SK-N-SH (cell line): ENCODE measurements around the gene AMMECR1. TPM values are rescaled to one million over a fixed set of nuclear protein-coding genes. Genes with fewer than 3 reads are reported as not detected.

Source experiments
- CTCF ChIA-PET: fragments of 300-600, 350-600 bp; formaldehyde crosslinking; extraction: SDS; loops from one replicate; lab custom pipeline; 2021; lab: Yijun Ruan, JAX
- POLR2A ChIA-PET: fragments of 350-600 bp; sonication (Branson Sonifier 250); formaldehyde crosslinking; extraction: SDS; loops from one replicate; lab custom pipeline; 2020; ENCODE audit warnings: antibody characterized with exemption, inconsistent platforms; lab: Yijun Ruan, JAX
- DNase-seq: peaks from one replicate; pipeline ENCODE4 v3.0.0; 2012
- H2AFZ ChIP-seq: fragments of 200-600 bp; sonication (generic); 2 replicates; pipeline ENCODE4 v1.8.1; 2016; ENCODE audit warnings: antibody characterized with exemption, mild to moderate bottlenecking, low read depth
- H3F3A ChIP-seq: fragments of 200-600 bp; sonication (generic); replicated peaks from 2 replicates; pipeline ENCODE3; 2016; ENCODE audit warnings: antibody characterized with exemption, mild to moderate bottlenecking; ENCODE audit not compliant: insufficient read depth
- H3K27ac ChIP-seq, 2 experiments: fragments of 200-500 bp in 1 of 2; fragments of 200-600 bp in 1 of 2; sonication (Bioruptor generic) in 1 of 2; sonication (generic), shearing (Covaris generic) in 1 of 2; 2 replicates each; pipeline versions ENCODE4 v1.5.1 to v1.6.1; 2014 to 2016; ENCODE audit warnings: low read depth in 2 of 2, inconsistent platforms in 1 of 2, low read length in 1 of 2, mild to moderate bottlenecking in 1 of 2, mixed read lengths in 1 of 2
- H3K27me3 ChIP-seq: fragments of 200-600 bp; sonication (generic), shearing (Covaris generic); 2 replicates; pipeline ENCODE4 v1.6.1; 2016; ENCODE audit warnings: mixed run types; ENCODE audit not compliant: insufficient read depth
- H3K36me3 ChIP-seq, 2 experiments: fragments of 200-500 bp in 1 of 2; fragments of 200-600 bp in 1 of 2; sonication (Bioruptor generic) in 1 of 2; sonication (generic) in 1 of 2; replicated peaks in 1 of 2; 2 replicates each; pipeline versions ENCODE3 to v1.5.1; 2014 to 2016; ENCODE audit warnings: low read length in 1 of 2, mild to moderate bottlenecking in 1 of 2; ENCODE audit not compliant: insufficient read depth in 2 of 2, control insufficient read depth in 1 of 2
- H3K4me1 ChIP-seq, 2 experiments: fragments of 200-500 bp in 1 of 2; fragments of 200-600 bp in 1 of 2; sonication (Bioruptor generic) in 1 of 2; sonication (generic), shearing (Covaris generic) in 1 of 2; 2 replicates each; pipeline versions ENCODE4 v1.5.1 to v1.6.1; 2014 to 2016; ENCODE audit warnings: low read depth in 1 of 2, low read length in 1 of 2, mixed run types in 1 of 2; ENCODE audit not compliant: insufficient read depth in 2 of 2, control insufficient read depth in 1 of 2
- H3K4me2 ChIP-seq: fragments of 200-600 bp; sonication (generic), shearing (Covaris generic); 2 replicates; pipeline ENCODE4 v1.6.1; 2017; ENCODE audit warnings: mixed run types
- H3K4me3 ChIP-seq, 2 experiments: fragments of 200-500 bp in 1 of 2; fragments of 200-600 bp in 1 of 2; sonication (Bioruptor generic) in 1 of 2; sonication (generic), shearing (Covaris generic) in 1 of 2; 2 replicates each; pipeline versions ENCODE4 v1.5.1 to v1.8.1; 2014 to 2016; ENCODE audit warnings: low read depth in 2 of 2, inconsistent platforms in 1 of 2, low read length in 1 of 2, mild to moderate bottlenecking in 1 of 2, mixed read lengths in 1 of 2, moderate library complexity in 1 of 2
- H3K79me2 ChIP-seq: fragments of 200-600 bp; sonication (generic); 2 replicates; pipeline ENCODE4 v1.8.1; 2017; ENCODE audit warnings: mild to moderate bottlenecking; ENCODE audit not compliant: insufficient read depth
- H3K9ac ChIP-seq: fragments of 200-600 bp; sonication (generic); 2 replicates; pipeline ENCODE4 v1.6.1; 2017; ENCODE audit warnings: mixed run types
- H3K9me2 ChIP-seq: fragments of 200-600 bp; sonication (generic); 2 replicates; pipeline ENCODE4 v1.6.1; 2017; ENCODE audit warnings: mixed run types
- H3K9me3 ChIP-seq: fragments of 200-600 bp; sonication (generic); 2 replicates; pipeline ENCODE4 v1.6.1; 2017; ENCODE audit warnings: mixed run types, mild to moderate bottlenecking, moderate library complexity
- H4K20me1 ChIP-seq: fragments of 200-600 bp; sonication (generic); 2 replicates; pipeline ENCODE4 v1.6.1; 2017; ENCODE audit warnings: mild to moderate bottlenecking, mixed run types; ENCODE audit not compliant: insufficient read depth
- CTCF ChIP-seq: fragments of 200-600 bp; sonication (generic); IDR thresholded peaks from 2 replicates; pipeline ENCODE4 v1.6.1; 2017; ENCODE audit warnings: antibody characterized with exemption, mild to moderate bottlenecking, moderate library complexity
- ELF1 ChIP-seq: IDR thresholded peaks from 2 replicates; pipeline ENCODE4 v1.4.0; 2012
- EP300 ChIP-seq, 2 experiments: IDR thresholded peaks; 2 replicates each; pipeline versions ENCODE4 v1.4.0 to v1.6.1; 2012; ENCODE audit warnings: borderline replicate concordance in 1 of 2, low read depth in 1 of 2, low read length in 1 of 2
- FOXM1 ChIP-seq: IDR thresholded peaks from 2 replicates; pipeline ENCODE4 v1.4.0; 2012; ENCODE audit warnings: low read depth, mild to moderate bottlenecking
- JUND ChIP-seq: IDR thresholded peaks from 2 replicates; pipeline ENCODE4 v1.4.0; 2012
- RCOR1 ChIP-seq: fragments of 150-350 bp; IDR thresholded peaks from 2 replicates; pipeline ENCODE4 v1.6.1; 2017; ENCODE audit warnings: antibody characterized with exemption, low read length
- TAF1 ChIP-seq: IDR thresholded peaks from 2 replicates; pipeline ENCODE4 v1.6.1; 2012; ENCODE audit warnings: low read depth, mild to moderate bottlenecking, low read length, moderate library complexity, borderline replicate concordance
- TCF12 ChIP-seq: IDR thresholded peaks from 2 replicates; pipeline ENCODE4 v1.4.0; 2012
- USF1 ChIP-seq: IDR thresholded peaks from 2 replicates; pipeline ENCODE4 v1.4.0; 2012; ENCODE audit warnings: low read depth, borderline replicate concordance
- YY1 ChIP-seq: IDR thresholded peaks from 2 replicates; pipeline ENCODE4 v1.4.0; 2012; ENCODE audit warnings: low read depth, mild to moderate bottlenecking
- ZBTB33 ChIP-seq: IDR thresholded peaks from 2 replicates; pipeline ENCODE4 v1.4.0; 2012; ENCODE audit warnings: low read depth, borderline replicate concordance
- WGBS: methylation state at CpG from one replicate; pipeline ENCODE4 v1.1.6; 2017; ENCODE audit warnings: low lambda C conversion rate; 5-methylcytosine and 5-hydroxymethylcytosine counted together
- polyA plus RNA-seq, 3 experiments: library from polyadenylated mRNA; depleted of rRNA; stranded (reverse); fragments of >200 nt; gene quantifications; 2 replicates each; pipeline ENCODE4 v1.2.3, GENCODE V29; 2012

AMMECR1 gene
- polyA plus RNA-seq, 1 of the 3 experiments (the other 2 are of a cell fraction) = 1.3 TPM

GRCh38 chrX:110213183-110213582 is 104.7 kb downstream of the AMMECR1 start:
- Histone ChIP-seq H3K9me2 (no peaks in the 10 kb centered on the region), H3K4me2 (no peak overlapping the region), H2AFZ (no peak overlapping the region), H3K4me3 (no peak overlapping the region), H3K27ac (no peak overlapping the region), H3K27me3 (no peaks in the 10 kb centered on the region), H3K9me3 (no peaks in the 10 kb centered on the region), H3F3A (peaks cover 4% of the 10 kb centered on the region), H3K79me2 (no peaks in the 10 kb centered on the region), H3K9ac (no peak overlapping the region), H3K36me3 (no peaks in the 10 kb centered on the region), H4K20me1 (no peaks in the 10 kb centered on the region)
- 61% methylated on average over 1 of the region's 1 CpG for WGBS
- CTCF ChIA-PET = no interaction called here
- DNase-seq = no peak
- TF ChIP-seq ELF1 (no peak), TCF12 (no peak), YY1 (no peak), USF1 (no peak)
- TF ChIP-seq, all 33 proteins: peak for 0
- peaks cover 0 to 3% of the 10 kb centered on the region in 2 experiments; a peak in 1 of 4 replicates for H3K4me1 ChIP-seq
- POLR2A ChIA-PET = no interaction called here

GRCh38 chrX:110212299-110212698 is 105.6 kb downstream of the AMMECR1 start:
- no peaks in the 10 kb centered on the region for H3K36me3 ChIP-seq
- H3F3A ChIP-seq = peaks cover 4% of the 10 kb centered on the region
- H4K20me1 ChIP-seq = no peaks in the 10 kb centered on the region
- no peak overlapping the region for H3K9ac ChIP-seq
- 57% methylated on average over 3 of the region's 3 CpGs for WGBS
- H3K79me2 ChIP-seq = no peaks in the 10 kb centered on the region
- no peak overlapping the region for H2AFZ ChIP-seq
- CTCF ChIA-PET = interaction anchor here (0.8 kb wide), 1 partner anchor 12 kb away, joined by 3 read pairs; no protein-coding TSS in a partner anchor
- H3K4me2 ChIP-seq = no peak overlapping the region
- no peak for TF ChIP-seq RCOR1
- no peak for TF ChIP-seq ZBTB33
- no peak for TF ChIP-seq EP300 (IDR thresholded peaks at IDR 0.05; ENCODE audit: borderline replicate concordance in 1 of 2, low read depth in 1 of 2, low read length in 1 of 2)
- no peak for TF ChIP-seq JUND
- no peak for TF ChIP-seq FOXM1
- TF ChIP-seq TAF1 = no peak
- no peak for TF ChIP-seq USF1
- peak; percentile 47 for TF ChIP-seq CTCF
- TF ChIP-seq, all 33 proteins: peak for 1
- Histone ChIP-seq H3K27me3 (no peaks in the 10 kb centered on the region), H3K27ac (no peak overlapping the region), H3K9me2 (no peaks in the 10 kb centered on the region), H3K4me1 (peaks cover 0 to 3% of the 10 kb centered on the region in 2 experiments; a peak in 1 of 4 replicates), H3K4me3 (no peak overlapping the region), H3K9me3 (no peaks in the 10 kb centered on the region)
- POLR2A ChIA-PET = no interaction called here
- DNase-seq = peak; percentile 9
